ENCODE measurements around the gene COMT. TPM values are rescaled to one million over a fixed set of nuclear protein-coding genes. Genes with fewer than 3 reads are reported as not detected.

COMT gene
- total RNA-seq, 4 donors from 2014 or later, result 89.1 to 149 (median 138) TPM

DNA sequence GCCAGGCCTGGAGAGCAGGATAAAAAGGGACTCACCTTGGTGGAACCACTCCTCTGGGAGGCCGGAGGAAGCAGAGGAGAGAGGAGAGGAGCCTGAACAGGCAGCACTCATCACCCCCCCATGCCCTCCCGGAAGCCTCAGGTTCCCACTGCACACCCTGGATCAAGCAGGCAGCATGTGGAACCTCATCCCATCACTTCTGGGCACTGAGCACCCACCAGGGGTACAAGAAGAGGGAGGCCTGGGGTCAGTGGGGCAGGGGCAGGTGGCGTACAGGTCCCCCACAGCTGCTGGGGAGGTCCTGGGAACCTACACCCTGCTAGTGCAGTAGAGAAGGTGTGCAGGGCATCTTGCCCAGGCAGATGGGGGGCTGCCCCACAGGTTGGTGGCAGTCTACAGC lies 35.1 kb downstream of the COMT start:
- DNase-seq, result no peak
- Histone ChIP-seq H3K36me3 (no peaks in the 10 kb centered on the region), H3K4me1 (peaks cover 0 to under 1% (median 0%) of the 10 kb centered on the region in 4 donors), H3K27me3 (no peaks in the 10 kb centered on the region), H3K27ac (no peak overlapping the region), H3K4me3 (no peak overlapping the region), H3K9me3 (no peaks in the 10 kb centered on the region)
- TF ChIP-seq POLR2A (IDR thresholded peaks at IDR 0.05) (no peak), CTCF (IDR thresholded peaks at IDR 0.05) (no peak)

GRCh38 chr22:19977296-19978243 lies 36.0 kb downstream of the COMT start:
- Histone ChIP-seq H3K4me3 (no peak overlapping the region), H3K4me1 (no peaks in the 10 kb centered on the region), H3K36me3 (no peaks in the 10 kb centered on the region), H3K27me3 (no peaks in the 10 kb centered on the region), H3K9me3 (no peaks in the 10 kb centered on the region), H3K27ac (no peak overlapping the region)
- DNase-seq, result no peak
- TF ChIP-seq POLR2A (IDR thresholded peaks at IDR 0.05) (no peak), CTCF (IDR thresholded peaks at IDR 0.05) (no peak)

GRCh38 chr22:19978748-19979147 lies 37.2 kb downstream of the COMT start:
- TF ChIP-seq POLR2A (IDR thresholded peaks at IDR 0.05) (no peak), CTCF (IDR thresholded peaks at IDR 0.05) (no peak)

DNA sequence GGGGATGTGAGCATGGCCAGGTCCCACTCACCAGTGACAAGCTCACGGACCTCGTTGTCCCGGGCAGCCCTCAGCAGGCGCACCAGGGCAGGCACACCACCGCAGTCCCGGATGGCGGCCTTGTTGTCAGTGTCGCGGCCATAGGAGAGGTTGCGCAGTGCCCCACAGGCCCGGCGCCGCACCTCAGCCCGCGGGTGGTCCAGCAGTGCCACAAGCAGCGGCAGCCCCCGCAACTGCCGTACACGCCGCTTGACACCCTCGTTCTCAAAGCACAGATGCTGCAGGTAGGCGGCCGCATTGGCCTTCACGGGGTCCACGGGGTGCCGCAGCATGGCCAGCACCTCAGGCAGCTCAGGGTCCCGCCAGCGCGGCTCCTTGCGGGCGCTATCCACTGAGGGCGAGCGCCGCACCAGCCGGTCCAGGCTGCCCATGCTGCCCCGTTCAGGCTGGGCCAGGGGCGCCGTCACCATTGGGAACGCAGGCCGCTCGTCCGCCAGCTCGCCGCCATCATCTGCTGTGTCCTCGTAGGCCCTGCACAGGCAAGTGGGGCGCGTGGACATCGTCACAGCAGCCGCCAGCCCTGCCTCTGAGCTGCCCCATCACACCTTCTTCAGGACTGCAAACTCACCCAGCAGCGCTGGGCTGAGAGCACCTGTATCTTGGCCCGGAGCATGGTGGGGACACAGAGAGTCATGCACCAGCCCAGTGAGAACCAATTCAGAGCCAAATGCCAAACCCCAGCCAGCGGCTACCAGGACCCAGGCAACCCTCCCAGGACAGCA lies 38.3 kb downstream of the COMT start:
- Histone ChIP-seq H3K27ac (no peak overlapping the region), H3K4me1 (no peaks in the 10 kb centered on the region), H3K9me3 (no peaks in the 10 kb centered on the region), H3K36me3 (no peaks in the 10 kb centered on the region), H3K4me3 (no peak overlapping the region), H3K27me3 (no peaks in the 10 kb centered on the region)
- DNase-seq, result no peak
- TF ChIP-seq POLR2A (IDR thresholded peaks at IDR 0.05), result no peak
- no peak for TF ChIP-seq CTCF (IDR thresholded peaks at IDR 0.05)

More at GRCh38 chr22:19978748-19979147, 37.2 kb downstream of the COMT start:
- Histone ChIP-seq H3K4me3 (no peak overlapping the region), H3K9me3 (no peaks in the 10 kb centered on the region), H3K27ac (no peak overlapping the region), H3K27me3 (no peaks in the 10 kb centered on the region), H3K36me3 (no peaks in the 10 kb centered on the region), H3K4me1 (no peaks in the 10 kb centered on the region)
- DNase-seq, result no peak

DNA sequence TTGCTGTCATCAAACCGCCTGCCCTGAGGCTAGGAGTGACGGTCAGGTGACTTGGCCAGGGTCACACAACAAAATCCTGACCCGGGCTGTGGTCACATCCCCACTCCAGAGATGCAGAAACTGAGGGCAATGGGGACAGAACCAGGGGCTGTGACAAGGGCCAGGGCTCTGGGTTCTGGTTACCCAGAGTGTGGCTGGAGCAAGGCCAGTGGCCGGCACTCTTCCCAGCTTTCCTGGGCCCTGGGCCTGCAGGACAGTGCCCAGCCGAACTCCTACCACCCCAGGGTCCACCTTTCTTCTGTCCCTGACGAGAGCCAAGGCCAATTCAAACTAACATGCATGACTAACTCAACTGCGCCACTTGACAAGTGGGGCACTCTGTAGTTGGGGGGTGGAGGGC lies 39.2 kb downstream of the COMT start:
- TF ChIP-seq CTCF (IDR thresholded peaks at IDR 0.05) (no peak), POLR2A (IDR thresholded peaks at IDR 0.05) (no peak)
- DNase-seq, result no peak
- no peak overlapping the region for H3K4me3 ChIP-seq
- no peaks in the 10 kb centered on the region for H3K9me3 ChIP-seq
- no peaks in the 10 kb centered on the region for H3K36me3 ChIP-seq
- no peak overlapping the region for H3K27ac ChIP-seq
- peaks cover 0 to 4% (median 0%) of the 10 kb centered on the region in 4 donors for H3K4me1 ChIP-seq
- H3K27me3 ChIP-seq, result no peaks in the 10 kb centered on the region

All from Peyer's patch (tissue), 4 donors.